Stimulated activated CD8-positive, alpha-beta memory T cell treated with anti-CD3 and anti-CD28 coated beads, Interleukin-4, amount 100 ng/mL, for 48 hours (primary cell): ENCODE data around the gene TAL1.
"Not testable (repeated sequence)": the region's sequence is repeated elsewhere in the genome, so short reads cannot be mapped to it uniquely, and the experiment has no call there.

Experiments used
- DNase-seq: peaks from one replicate; pipeline ENCODE4 v3.0.0-alpha.2; 2020

Gene TAL1

DNA sequence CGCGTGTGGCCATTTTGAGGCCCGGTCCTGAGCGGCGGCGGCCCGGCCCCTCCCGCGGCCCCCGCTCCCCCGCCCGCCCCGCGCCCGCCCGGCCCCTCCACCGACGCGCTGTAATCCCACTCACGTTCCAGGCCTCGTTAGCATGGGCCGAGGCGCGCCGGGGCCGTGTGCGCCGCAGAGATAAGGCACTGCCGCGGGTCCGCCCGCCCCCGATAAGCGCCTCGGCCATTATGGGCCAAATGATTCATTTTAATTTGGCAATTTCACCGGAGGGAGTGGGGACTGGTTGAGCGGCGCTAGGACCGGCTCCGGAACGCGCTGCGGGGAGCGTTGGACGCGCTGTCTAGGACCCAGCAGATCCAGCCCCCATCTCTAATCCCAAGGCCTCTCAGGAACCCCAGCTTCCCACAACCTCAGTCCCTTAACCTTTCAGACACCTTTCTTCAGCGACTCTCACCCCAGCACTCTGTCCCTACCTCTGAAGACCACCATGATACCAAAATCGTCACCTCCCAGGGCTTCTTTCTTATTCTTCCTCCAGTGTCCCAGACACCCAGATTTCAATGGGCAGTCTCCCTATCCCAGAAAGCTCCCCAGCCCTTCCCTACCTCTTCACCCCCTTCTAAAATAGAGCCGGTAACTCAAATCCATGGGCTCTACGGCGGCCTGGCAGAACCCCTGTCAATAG is at the start of gene TAL1:
TSS of gene TAL1 (minus strand) at position 39 of the 688 bp plus-strand sequence. CDS start 6,337 bp downstream, outside the sequence.
- no peak for DNase-seq

DNA sequence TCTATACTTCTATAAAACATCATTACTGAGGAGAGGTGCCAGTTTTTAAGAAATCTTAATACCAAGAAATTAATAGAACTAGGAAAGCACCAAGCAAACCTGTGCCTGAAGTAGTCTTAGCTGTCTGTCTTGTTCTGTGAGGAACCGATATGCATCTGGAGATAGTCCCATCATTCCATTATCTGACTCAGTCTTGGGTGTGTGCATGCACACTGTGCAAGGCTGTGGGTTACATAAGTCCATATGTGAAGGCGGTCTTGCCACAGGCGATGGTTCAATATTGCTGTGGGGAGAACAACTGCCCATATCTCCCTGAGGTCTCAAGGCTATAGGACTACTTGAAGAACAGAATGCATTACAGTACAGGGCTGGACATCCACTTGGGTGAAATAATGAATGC is 48.1 kb upstream of the TAL1 start:
- DNase-seq = no peak

DNA sequence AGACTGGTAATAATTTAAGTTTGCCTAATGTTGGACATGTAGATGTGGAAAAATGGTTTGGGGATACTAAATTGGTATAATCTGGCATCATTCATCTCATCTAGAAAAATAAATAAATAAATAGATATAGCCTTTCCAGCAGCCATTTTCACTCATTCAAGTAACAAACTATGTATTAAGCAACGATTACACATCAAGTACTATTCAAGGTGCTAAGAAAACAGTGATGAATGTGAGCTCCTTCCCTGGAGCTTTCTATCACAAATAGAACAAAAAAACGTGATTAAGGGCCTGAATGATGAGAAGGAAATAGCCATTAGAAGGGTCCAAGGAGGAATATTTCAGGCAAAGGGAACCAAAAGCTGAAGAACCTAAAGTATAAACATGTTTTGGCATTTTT is 44.8 kb upstream of the TAL1 start:
- no peak for DNase-seq

DNA sequence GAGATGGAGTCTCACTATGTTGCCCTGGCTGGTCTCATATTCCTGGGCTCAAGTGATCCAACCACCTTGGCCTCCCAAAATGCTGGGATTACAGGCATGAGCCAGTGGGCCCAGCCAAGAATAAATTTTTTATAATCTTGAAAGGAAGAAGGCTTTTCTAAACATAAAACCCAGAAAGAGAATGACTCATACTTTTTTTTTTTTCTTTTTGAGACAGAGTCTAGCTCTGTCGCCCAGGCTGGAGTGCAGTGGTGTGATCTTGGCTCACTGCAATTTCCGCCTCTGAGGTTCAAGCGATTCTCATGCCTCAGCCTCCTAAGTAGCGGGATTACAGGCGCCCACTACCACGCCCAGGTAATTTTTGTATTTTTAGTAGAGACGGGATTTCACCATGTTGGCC is 43.8 kb upstream of the TAL1 start:
- DNase-seq = not testable (repeated sequence)

DNA sequence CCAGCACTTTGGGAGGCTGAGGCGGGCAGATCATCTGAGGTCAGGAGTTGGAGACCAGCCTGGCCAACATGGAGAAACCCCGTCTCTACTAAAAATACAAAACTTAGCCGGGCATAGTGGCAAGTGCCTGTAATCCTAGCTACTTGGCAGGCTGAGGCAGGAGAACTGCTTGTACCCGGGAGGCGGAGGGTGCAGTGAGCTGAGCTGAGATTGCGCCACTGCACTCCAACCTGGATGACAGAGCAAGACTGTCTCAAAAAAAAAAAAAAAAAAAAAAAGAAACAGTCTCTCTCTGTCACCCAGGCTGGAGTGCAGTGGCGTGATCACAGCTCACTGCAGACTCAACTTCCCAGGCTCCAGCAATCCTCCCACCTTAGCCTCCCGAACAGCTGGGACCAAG is 33.5 kb upstream of the TAL1 start:
- not testable (repeated sequence) for DNase-seq

DNA sequence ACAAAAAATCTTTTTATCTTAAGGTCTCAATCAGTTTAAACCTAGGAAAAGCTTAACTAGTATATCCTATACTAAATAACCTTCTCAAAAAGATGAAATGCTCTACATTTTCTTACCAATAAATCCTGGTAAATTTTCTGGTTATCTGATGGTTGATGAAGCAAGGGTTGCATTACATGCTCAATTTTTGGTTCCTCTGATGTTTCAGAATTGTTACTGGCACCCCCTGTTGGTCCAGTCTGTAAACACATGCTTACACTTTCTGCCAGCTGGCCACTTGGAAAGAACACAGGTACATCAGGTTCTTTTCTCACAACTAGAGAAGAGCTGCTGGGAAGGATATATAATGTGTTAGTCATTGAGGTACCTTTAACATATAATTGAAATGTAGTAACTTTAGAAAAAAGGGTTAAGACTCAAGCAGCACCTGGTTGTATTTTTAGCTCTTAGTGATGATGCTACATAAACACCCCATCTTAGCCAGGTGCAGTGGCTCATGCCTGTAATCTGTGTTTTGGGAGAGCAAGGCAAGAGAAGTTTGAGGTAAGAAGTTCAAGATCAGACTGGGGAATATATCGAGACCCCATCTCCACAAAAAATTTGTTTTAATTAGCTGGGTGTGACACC is 30.9 kb upstream of the TAL1 start:
- DNase-seq = peak; percentile 56

DNA sequence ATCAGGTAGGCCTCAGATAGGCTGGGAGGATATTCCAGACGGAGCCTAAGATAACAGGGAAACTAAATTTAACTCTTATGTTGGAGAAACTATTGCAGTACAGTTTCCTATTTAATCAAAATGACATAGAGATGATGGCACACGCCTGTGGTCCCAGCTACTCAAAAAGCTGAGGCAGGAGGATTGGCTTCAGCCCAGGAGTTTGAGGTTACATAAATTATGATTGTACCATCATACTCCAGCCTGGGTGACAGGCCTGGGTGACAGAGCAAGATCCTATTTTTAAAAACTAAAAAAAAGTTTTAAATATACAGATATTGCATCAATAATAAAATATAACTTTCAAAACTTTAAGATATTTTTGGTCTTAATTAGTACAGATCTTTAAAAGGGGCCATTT is 25.2 kb upstream of the TAL1 start:
- DNase-seq = no peak

DNA sequence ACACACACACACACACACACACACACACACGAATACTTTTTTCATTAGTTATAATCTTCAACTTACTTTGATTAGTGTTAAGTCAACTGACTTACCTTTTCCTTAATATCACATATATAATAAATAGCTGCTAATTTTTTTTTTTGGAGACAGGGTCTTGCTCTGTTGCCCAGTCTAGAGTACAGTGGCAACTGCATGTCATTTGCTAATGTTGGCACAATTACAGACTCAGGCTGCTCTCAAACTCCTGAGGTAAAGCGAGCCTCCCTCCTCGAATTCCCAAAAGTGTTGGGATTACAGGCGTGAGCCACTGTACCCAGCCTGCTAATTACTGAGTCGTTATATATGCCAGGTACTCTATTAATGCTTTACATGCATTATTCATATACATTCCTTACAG is 20.8 kb upstream of the TAL1 start:
- DNase-seq = no peak

DNA sequence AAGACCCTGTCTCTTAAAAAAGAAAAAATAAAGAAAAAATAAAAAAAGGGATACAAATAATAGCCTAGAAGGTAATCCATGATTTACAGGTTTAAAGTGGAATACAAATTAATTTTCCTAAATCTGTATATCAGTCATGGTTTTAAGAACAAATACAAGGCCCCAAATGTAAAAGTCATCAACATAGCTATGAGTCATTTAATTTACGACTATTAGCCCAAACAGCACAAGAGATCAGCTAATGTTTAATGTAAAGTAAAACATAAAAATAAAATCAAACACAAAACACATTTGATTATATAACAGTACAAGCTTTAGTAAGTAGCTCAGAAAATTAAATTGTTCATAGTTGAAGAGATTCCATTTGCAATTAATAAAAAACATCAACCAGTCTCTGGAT is 20.3 kb upstream of the TAL1 start:
- DNase-seq = no peak

DNA sequence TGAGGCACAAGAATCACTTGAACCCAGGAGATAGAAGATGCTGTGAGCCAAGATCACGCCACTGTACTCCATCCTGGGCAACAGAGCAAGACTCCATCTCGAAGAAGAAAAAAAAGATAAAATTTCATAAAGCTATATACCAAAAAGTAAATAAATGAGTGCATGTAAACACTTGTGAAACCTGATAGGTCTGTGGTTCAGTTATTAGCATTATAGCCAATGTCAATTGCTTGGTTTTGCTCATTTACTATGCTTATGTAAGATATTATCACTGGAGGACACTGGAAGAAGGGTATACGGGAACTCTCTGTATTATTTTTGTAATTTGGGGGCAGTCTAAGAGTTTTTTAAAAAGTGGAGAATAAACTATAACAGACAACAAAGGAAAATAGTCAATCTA is 17.7 kb upstream of the TAL1 start:
- DNase-seq = no peak

DNA sequence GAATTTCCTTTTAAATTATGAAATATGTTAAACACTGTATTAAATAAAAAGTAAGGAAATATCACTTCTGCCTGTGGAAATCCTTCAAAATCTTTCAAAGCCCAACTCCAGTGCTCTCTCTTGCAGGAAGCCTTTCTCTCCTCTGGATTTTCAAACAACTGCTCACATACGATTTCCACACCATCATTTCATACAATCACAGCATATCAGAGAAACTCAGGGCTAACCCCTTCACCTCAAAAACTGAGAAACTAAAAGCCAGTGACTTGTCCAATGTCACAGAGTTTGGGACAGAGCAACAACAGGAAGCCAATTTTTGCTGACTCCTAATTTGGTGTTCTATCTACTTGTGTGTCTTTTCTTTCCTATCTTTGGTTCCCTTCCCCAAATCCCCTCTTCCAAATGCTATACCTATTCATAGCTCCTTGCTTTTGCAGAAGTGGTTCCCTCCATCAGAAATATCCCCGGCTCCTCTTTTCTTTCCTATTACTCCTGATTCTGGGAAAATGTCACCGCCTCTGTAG is 12.4 kb upstream of the TAL1 start:
- no peak for DNase-seq

DNA sequence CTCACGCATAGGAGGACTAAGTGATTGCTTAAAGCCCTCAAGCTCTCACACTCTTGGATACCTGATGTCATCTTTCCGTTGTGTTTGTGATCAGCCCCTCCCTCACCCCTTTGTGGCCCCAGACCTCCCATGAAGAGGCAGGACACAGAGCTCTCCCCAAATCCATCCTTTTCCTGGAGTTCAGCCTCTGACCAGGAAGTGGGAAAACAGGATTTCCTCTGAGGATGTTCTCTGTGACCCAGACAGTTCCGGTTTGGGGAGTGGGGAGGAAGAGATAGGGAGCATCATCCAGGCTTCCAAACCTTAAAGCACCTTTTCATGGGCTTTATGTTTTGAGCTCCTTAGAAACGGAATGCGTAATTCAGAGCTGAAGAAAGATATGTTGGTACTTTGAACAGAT is 11.9 kb upstream of the TAL1 start:
- DNase-seq = no peak

DNA sequence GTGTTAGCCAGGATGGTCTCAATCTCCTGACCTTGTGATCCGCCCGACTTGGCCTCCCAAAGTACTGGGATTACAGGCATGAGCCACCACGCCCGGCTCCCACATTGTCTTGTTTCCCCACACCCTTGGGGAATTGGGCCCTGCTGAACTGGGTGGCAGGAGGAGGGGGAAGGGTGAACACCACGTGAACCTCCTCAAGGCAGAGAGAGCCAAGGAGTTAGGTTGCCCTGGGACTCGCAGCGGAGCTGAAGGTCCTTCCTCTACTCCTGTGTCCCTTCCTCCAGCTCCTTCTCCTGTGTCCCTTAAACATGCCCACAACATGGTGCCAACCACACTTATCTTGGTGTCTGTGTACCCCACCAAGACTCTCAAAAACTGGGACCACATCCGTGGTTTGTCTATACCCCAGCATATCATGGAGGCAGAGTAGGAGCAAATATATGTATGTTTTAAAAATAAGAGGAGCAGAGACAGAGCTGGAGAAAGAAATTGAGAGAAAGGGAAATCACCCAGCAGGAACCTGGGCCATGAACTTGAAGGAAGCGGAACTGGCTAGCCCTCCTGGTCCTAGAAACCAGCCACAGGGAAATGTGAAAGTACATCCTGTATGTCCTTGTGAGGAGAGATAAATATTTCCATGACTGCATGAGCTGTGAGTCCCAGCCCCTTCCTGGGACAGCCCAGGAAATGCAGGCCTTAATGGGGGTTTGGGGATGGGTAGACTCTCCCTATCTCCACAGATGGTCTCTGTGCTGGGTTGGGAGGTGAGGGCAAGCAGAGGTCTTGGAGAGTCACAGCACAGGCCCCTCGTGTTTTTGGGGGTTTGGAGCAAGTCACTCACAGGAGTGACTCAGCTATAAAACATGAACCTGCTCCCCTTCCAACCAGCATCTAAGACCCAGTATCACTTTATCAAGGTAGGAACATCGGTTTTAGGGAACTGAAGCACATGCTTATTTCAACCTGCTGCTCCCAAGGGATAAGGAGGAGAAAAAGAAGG is 9.4 kb upstream of the TAL1 start:
- DNase-seq = no peak

DNA sequence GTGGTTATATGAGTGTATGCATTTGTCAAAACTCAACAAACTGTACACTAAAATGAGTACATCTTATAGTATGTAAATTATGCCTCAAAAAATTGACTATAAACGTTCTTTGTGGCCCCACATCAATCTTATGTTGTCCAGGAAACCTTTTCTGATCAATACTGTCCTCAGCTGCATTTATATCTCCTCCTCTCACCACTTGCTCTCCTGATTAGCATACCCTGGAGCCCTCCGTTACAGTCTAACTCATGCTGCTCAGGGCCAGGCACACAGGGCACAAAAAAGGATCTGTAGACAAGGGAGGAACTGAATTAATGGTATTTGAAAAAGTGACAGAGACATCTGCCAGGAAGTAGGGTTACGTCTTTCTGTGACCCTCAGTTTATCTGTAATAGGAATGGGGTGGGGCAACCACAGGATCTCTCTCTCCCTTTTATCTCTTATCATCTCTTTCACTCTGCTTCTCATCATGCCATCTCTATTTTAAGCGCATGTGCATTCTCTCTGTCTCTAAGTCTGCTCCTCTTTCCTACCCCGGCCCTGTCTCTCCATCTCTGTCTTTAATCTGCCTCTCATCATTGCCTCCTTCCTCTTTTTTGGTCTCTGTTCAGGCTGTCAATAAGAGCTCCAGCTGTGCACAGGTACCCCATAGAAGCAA is 7.0 kb upstream of the TAL1 start:
- DNase-seq = no peak

DNA sequence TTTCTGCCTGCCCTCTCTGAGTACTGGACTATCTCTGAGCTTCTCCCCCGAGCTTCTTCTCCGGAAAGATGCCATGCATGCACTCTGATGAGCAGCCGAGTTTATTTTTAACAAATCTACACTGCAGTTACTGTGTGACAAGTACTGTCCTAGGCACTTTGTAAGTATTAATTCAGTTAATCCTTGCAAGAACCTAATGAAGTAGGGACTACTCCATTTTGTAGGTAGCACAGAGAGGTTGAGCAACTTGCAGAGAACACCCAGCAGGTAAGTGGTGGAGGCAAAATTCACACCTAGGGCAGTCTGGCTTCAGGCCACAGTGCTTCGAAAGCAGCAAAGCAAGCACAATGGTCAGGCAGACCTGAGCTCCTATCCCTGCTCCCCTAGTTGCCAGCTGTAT is 3.8 kb upstream of the TAL1 start:
- DNase-seq = no peak

DNA sequence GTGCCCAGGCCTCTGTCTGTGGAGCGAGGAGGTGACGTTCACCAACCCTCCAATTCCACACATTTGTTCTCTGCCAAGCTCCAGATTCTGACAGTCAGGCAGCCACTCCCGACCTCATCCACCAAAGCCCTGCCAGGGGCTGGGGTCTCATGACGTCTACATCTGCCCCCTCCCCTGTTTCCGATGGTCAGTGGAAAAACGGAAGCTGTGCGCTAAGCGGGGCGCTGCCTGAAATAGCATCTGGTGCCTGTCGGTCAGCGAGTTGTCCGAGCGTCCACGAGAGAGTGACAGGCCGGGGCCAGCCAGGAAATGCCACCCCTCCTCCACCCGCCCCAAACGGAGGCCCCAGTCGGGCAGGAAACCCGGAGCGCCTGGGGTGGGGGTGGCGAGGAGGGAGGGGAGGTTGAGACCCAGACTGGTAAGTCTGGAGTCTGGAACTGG is 3.2 kb upstream of the TAL1 start:
- no peak for DNase-seq

DNA sequence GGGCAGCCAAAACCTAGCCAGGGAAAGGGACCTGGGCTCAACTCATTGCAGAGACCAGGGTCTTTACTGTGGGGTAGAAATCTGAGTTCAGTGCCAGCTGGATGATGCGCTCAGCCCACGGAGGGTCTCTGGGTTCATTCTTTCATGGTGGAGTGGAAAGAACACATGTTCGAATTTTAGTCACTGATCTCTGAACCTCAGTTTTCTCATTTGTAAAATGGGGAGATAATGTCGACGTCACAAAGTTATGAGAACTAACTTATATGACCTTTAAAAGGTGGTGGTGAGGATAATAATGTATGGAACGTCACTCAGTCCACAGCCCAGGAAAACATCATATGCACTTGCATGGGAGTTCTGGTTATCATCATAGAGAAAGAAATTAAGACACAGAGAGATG is 1.2 kb upstream of the TAL1 start:
- DNase-seq = no peak

DNA sequence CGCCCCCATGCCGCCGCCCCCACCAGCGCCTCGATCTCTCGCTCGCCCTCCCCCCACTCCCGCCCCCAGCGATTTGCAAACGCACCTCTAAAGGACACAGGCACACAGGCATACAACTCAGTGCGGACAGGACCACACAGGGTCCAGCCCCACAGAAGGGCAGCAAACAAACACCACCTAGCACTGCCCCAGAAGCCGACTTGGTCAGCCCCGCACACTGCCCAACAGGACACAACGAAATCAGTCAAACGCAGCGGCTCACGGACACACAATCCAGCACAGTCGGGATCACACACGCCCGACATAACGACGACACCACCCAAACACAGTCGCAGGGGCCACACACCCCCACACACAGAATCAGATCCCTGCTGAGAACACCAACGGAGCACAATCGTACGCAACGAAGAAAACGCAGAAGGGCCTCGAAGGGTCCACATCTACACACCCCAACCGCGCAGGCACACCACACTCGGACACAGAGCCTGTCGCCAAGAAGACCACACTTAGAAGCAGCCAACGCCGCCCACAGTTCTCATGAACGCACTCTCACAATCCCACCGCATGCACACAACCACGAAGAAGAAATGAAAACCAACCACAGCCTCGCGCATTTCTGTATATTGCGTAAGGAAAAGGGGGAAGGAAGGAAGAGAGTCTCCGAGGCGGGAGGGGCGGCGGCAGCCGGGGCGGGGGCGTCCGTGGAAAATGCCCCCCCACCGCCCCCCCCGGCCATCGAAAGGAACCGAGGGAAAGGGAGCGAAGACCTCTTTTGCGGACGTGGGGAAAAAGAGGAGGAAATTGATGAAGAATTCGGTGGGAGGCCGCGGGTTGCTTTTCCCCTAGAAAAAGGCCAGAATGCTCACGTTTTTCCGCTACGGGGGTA is 481 bp downstream of the TAL1 start:
- peak; percentile 48 for DNase-seq

DNA sequence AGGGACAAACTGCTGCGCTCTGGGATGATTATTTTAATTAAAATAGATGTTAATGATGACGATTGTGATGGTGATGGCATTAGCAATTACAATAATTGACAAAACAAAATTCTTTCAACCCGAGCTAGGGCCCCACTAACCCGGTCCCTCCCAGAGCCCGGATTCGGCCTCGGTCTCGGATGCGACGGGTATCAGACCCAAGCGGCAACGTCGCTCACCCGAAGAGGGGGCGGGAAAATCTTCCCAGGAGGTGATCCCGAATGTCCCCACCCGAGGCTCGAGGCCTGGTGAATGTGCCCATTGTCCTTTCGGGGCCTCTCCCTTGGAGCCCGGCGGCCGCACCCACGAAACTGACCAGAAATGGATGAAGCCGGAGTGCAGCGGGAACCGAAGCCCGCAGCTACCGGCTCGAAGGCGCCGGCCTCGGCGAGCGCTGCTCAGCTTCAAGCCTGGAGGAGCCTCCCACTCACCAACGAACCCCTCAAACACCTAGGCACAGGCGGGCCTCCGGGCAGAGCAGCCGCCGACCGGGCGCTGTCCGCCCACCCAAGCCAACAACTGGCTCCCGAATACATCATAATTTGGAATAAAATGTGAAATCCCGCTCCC is 1.2 kb downstream of the TAL1 start:
- peak; percentile 38 for DNase-seq

DNA sequence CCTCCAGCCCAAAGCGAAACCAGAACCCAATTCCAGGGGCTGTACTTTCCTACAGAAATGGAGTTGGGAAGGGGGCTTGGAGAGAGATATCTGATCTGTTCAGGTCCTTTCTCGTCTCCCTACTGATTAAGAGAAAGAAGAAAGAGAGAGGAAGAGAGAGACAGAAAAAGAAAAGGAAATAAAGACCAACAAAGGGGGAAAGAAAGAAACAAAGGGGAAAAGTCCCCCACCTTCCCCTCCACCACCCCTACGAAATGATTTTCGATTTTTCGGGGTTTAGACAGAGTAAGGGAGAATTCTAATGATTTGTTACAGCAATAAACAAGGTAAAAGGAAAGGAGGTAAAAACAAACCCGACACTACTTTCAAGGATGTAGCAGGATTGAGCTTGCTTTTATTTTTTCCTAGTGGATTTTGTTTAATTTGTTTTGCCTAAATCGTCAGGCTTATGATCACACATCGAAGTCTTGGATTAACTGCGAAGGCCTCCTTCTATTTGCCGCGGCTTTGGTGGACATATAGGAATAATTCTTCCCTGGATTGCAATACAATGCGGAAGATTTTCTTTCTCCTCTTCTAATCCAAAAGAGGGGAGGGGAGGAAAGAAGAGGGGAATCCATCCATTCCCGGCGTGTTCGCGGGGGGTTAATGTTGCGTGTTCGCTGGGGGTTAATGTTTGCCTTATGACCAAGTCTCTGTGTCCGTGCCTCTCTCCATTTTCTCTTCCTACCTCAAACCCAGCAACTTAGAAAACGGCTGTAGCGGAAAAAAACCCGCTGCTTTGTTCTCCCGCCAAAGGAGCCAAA is 1.9 kb downstream of the TAL1 start:
- DNase-seq = no peak
